Activated CD4-positive, alpha-beta T cell treated with anti-CD3 and anti-CD28 coated beads, Interleukin-2, amount 10 ng/mL, durations not matched to agents 7 days and 5 days (primary cell): ENCODE data around the gene C8B. TPM values are rescaled to one million over a fixed set of nuclear protein-coding genes. Genes with fewer than 3 reads are reported as not detected.

ENCODE experiments used
- CTCF ChIA-PET: fragments of 350-600 bp; sonication (Branson Sonifier 250); formaldehyde crosslinking; loops from one replicate; lab custom pipeline; 2021; ENCODE audit warnings: antibody characterized with exemption; lab: Charles Lee
- POLR2A ChIA-PET: fragments of 350-600 bp; sonication (Branson Sonifier 250); formaldehyde crosslinking; loops from one replicate; lab custom pipeline; 2021; ENCODE audit warnings: antibody characterized with exemption; lab: Charles Lee
- DNase-seq: peaks from one replicate; pipeline ENCODE4 v3.0.0-alpha.2; 2020
- H3K27ac Mint-ChIP-seq: one replicate; pipeline ENCODE4 v1.8.0; 2021; ENCODE audit warnings: mild to moderate bottlenecking, moderate library complexity, mixed read lengths
- H3K27me3 Mint-ChIP-seq: one replicate; pipeline ENCODE4 v1.8.0; 2021; ENCODE audit warnings: mixed read lengths
- H3K36me3 Mint-ChIP-seq: one replicate; pipeline ENCODE4 v1.8.0; 2021; ENCODE audit warnings: low read depth, mixed read lengths
- H3K4me1 Mint-ChIP-seq: one replicate; pipeline ENCODE4 v1.8.0; 2021; ENCODE audit warnings: mixed read lengths
- H3K4me3 Mint-ChIP-seq: one replicate; pipeline ENCODE4 v1.8.0; 2021; ENCODE audit warnings: mild to moderate bottlenecking, moderate library complexity, mixed read lengths
- H3K9me3 Mint-ChIP-seq: one replicate; pipeline ENCODE4 v1.8.0; 2021; ENCODE audit warnings: mixed read lengths
- total RNA-seq, 2 experiments: library from RNA; stranded (reverse); gene quantifications; one replicate each; pipeline ENCODE4 v1.2.3, GENCODE V29; 2021

Gene C8B
- not detected for total RNA-seq

- Mint-ChIP-seq H3K4me1 (no peaks in the 10 kb centered on the region), H3K36me3 (no peaks in the 10 kb centered on the region), H3K27ac (no peak within 1 kb of the TSS), H3K4me3 (no peak within 1 kb of the TSS), H3K27me3 (no peaks in the 10 kb centered on the region), H3K9me3 (peaks cover 2% of the 10 kb centered on the region)
- CTCF ChIA-PET, result no interaction called here
- DNase-seq, result no peak
- POLR2A ChIA-PET, result no interaction called here
These were observed at the start of gene C8B for GRCh38 chr1:56965916-56966697. TSS of gene C8B (minus strand) at chr1:56966015. CDS start at chr1:56965948, 67 bp downstream.

GRCh38 chr1:57015071-57015470, 49.3 kb upstream of the C8B start:
- CTCF ChIA-PET, result no interaction called here
- Mint-ChIP-seq H3K4me1 (no peaks in the 10 kb centered on the region), H3K27me3 (no peaks in the 10 kb centered on the region), H3K36me3 (no peaks in the 10 kb centered on the region), H3K27ac (no peak overlapping the region), H3K9me3 (no peaks in the 10 kb centered on the region), H3K4me3 (no peak overlapping the region)
- no peak for DNase-seq
- POLR2A ChIA-PET, result no interaction called here

DNA sequence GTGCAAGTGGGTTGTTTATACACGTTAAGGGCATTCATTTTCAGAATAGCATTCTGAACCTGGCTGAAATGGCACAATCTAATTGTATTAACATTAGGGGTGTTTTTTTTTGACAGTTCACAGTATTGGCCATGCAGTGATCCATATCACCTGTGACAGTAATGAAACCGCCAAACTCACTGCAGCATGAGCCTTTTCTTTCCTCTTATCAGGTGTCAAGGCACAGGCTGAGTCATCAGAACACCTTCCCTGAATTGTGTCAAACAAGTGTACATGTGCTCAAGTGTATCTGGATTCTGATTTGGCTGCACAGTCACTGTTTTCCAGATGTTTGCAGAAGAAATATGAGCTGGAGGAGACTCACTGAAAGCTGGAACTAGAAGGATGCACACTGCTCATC, 47.7 kb upstream of the C8B start:
- no peak overlapping the region for H3K27ac Mint-ChIP-seq
- CTCF ChIA-PET, result no interaction called here
- DNase-seq, result no peak
- no peak overlapping the region for H3K4me3 Mint-ChIP-seq
- no peaks in the 10 kb centered on the region for H3K9me3 Mint-ChIP-seq
- no peaks in the 10 kb centered on the region for H3K36me3 Mint-ChIP-seq
- no peaks in the 10 kb centered on the region for H3K4me1 Mint-ChIP-seq
- POLR2A ChIA-PET, result no interaction called here
- no peaks in the 10 kb centered on the region for H3K27me3 Mint-ChIP-seq

GRCh38 chr1:57012315-57012714, 46.5 kb upstream of the C8B start:
- Mint-ChIP-seq H3K27ac (no peak overlapping the region), H3K9me3 (no peaks in the 10 kb centered on the region), H3K27me3 (no peaks in the 10 kb centered on the region), H3K36me3 (no peaks in the 10 kb centered on the region), H3K4me1 (no peaks in the 10 kb centered on the region), H3K4me3 (no peak overlapping the region)
- ChIA-PET POLR2A (no interaction called here), CTCF (no interaction called here)
- no peak for DNase-seq

DNA sequence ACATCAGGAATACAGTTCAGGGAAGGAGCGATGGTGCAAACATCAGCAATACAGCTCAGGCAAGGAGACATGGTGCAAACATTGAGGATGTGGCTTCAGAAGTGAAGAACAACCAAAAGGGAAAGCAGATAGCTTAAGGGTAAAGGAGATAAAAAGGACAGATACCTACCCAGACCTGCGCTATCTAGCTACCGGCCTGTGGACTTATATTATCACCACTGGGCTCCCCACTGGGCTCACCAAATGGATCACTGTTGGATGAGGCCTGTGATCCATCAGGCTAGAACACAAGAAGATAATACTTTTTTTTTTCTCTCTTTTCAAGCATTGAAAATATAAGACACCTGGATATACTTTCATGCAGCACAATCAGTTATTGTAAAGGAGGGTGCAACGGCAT, 44.7 kb upstream of the C8B start:
- DNase-seq, result no peak
- ChIA-PET POLR2A (no interaction called here), CTCF (no interaction called here)
- no peaks in the 10 kb centered on the region for H3K9me3 Mint-ChIP-seq
- no peak overlapping the region for H3K4me3 Mint-ChIP-seq
- no peaks in the 10 kb centered on the region for H3K4me1 Mint-ChIP-seq
- no peaks in the 10 kb centered on the region for H3K27me3 Mint-ChIP-seq
- H3K27ac Mint-ChIP-seq, result no peak overlapping the region
- H3K36me3 Mint-ChIP-seq, result no peaks in the 10 kb centered on the region

GRCh38 chr1:57007948-57008347, 42.1 kb upstream of the C8B start:
- no peak overlapping the region for H3K27ac Mint-ChIP-seq
- no peaks in the 10 kb centered on the region for H3K27me3 Mint-ChIP-seq
- H3K36me3 Mint-ChIP-seq, result no peaks in the 10 kb centered on the region
- no peaks in the 10 kb centered on the region for H3K4me1 Mint-ChIP-seq
- DNase-seq, result no peak
- no peak overlapping the region for H3K4me3 Mint-ChIP-seq
- H3K9me3 Mint-ChIP-seq, result no peaks in the 10 kb centered on the region
- CTCF ChIA-PET, result no interaction called here
- POLR2A ChIA-PET, result no interaction called here

GRCh38 chr1:57007472-57007871, 41.7 kb upstream of the C8B start:
- Mint-ChIP-seq H3K36me3 (no peaks in the 10 kb centered on the region), H3K4me3 (no peak overlapping the region)
- POLR2A ChIA-PET, result no interaction called here

GRCh38 chr1:57003398-57004139, 37.8 kb upstream of the C8B start:
- Mint-ChIP-seq H3K27me3 (no peaks in the 10 kb centered on the region), H3K36me3 (no peaks in the 10 kb centered on the region), H3K27ac (no peak overlapping the region), H3K4me3 (no peak overlapping the region), H3K4me1 (no peaks in the 10 kb centered on the region), H3K9me3 (no peaks in the 10 kb centered on the region)
- CTCF ChIA-PET, result no interaction called here
- POLR2A ChIA-PET, result interaction anchor here (0.6 kb wide), 1 partner anchor 16 kb away, joined by 3 read pairs; no protein-coding TSS in a partner anchor
- DNase-seq, result no peak

More at GRCh38 chr1:57007472-57007871, 41.7 kb upstream of the C8B start:
- Mint-ChIP-seq H3K9me3 (no peaks in the 10 kb centered on the region), H3K27me3 (no peaks in the 10 kb centered on the region), H3K27ac (no peak overlapping the region), H3K4me1 (no peaks in the 10 kb centered on the region)
- CTCF ChIA-PET, result no interaction called here
- DNase-seq, result no peak

GRCh38 chr1:56995414-56996100, 29.7 kb upstream of the C8B start:
- Mint-ChIP-seq H3K27ac (no peak overlapping the region), H3K36me3 (no peaks in the 10 kb centered on the region), H3K4me3 (no peak overlapping the region), H3K9me3 (no peaks in the 10 kb centered on the region), H3K27me3 (no peaks in the 10 kb centered on the region), H3K4me1 (no peaks in the 10 kb centered on the region)
- ChIA-PET POLR2A (no interaction called here), CTCF (no interaction called here)
- no peak for DNase-seq

DNA sequence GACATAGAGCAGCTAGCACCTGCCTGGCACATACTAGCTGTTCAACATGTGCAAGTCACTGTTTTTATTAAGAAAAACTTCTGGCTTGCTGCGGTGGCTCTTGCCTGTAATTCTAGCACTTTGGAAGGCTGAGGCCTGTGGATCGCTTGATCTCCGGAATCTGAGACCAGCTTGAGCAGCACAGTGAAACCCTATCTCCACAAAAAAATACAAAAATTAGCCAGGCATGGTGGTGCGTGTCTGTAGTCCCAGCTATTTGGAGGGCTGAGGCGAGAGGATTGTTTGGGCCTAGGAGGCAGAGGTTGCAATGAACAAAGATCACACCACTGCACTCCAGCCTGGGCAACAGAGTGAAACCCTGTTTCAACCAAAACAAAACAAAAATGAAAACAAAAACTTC, 27.7 kb upstream of the C8B start:
- Mint-ChIP-seq H3K27me3 (no peaks in the 10 kb centered on the region), H3K4me3 (no peak overlapping the region), H3K9me3 (no peaks in the 10 kb centered on the region), H3K27ac (no peak overlapping the region), H3K4me1 (no peaks in the 10 kb centered on the region), H3K36me3 (no peaks in the 10 kb centered on the region)
- POLR2A ChIA-PET, result no interaction called here
- CTCF ChIA-PET, result no interaction called here
- DNase-seq, result no peak

- CTCF ChIA-PET, result no interaction called here
- Mint-ChIP-seq H3K27ac (no peak overlapping the region), H3K27me3 (no peaks in the 10 kb centered on the region), H3K9me3 (no peaks in the 10 kb centered on the region), H3K4me1 (no peaks in the 10 kb centered on the region), H3K4me3 (no peak overlapping the region), H3K36me3 (no peaks in the 10 kb centered on the region)
- POLR2A ChIA-PET, result no interaction called here
- no peak for DNase-seq
These were observed 26.7 kb upstream of the C8B start for GRCh38 chr1:56992318-56993125.

GRCh38 chr1:56991576-56991975, 25.8 kb upstream of the C8B start:
- POLR2A ChIA-PET, result no interaction called here
- CTCF ChIA-PET, result no interaction called here

More at GRCh38 chr1:56991576-56991975, 25.8 kb upstream of the C8B start:
- Mint-ChIP-seq H3K27ac (no peak overlapping the region), H3K4me3 (no peak overlapping the region), H3K4me1 (no peaks in the 10 kb centered on the region), H3K36me3 (no peaks in the 10 kb centered on the region), H3K27me3 (no peaks in the 10 kb centered on the region), H3K9me3 (no peaks in the 10 kb centered on the region)
- DNase-seq, result no peak
